Uterus (tissue), 2 donors: Measurements from ENCODE around the gene AKT1.

Source experiments
- POLR2A ChIP-seq, 2 donors: fragments of 450-650 bp; IDR thresholded peaks; one replicate each; pipeline ENCODE4 v1.6.1; 2016; ENCODE audit warnings: antibody characterized with exemption in 2 of 2, mild to moderate bottlenecking in 1 of 2, moderate library complexity in 1 of 2
- TF ChIP-seq, protein P1 (sequence below), 4 experiments: fragments of 200-600 bp in 2 of 4; fragments of 450-650 bp in 2 of 4; sonication (generic) in 2 of 4; IDR thresholded peaks; one replicate each; pipeline ENCODE4 v1.5.1; 2016 to 2019; ENCODE audit warnings: antibody characterized with exemption in 4 of 4, mild to moderate bottlenecking in 2 of 4, moderate library complexity in 1 of 4

DNA sequence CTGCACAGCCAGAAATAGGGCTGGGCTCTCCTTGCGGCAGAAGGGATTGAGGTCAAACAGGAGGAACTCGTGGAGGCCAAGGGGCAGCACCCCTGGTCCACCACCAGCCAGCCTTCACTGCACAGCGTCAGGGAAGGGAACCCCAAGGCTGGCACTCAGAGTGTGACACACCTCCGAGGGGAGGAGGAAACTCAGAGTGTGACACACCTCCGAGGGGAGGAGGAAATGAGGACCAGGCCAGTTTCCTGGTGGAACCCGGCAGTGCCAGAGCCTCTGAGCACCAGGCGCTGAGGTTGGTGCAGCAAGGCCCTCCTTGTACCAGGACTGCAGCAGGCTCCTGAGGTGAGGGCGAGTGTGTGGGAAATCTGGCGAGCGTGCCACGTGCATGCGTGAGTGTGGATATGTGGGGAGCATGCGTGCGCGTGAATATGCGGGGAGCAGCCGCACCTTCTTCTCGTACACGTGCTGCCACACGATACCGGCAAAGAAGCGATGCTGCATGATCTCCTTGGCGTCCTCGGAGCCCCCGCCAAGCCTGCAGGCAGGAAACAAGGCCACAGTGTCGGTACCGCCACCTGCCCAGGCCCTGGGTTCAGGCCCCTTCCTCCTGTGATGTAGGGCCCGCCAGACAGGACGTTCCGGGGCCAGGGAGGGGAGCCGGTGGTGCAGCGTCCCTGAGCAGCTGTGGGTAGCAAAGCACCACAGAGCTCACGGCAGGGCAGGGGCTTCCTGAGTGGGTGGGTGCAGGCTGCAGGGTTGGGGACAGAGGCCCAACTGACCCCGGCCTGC is 23.4 kb downstream of the AKT1 start:
- TF ChIP-seq, protein P1, sequence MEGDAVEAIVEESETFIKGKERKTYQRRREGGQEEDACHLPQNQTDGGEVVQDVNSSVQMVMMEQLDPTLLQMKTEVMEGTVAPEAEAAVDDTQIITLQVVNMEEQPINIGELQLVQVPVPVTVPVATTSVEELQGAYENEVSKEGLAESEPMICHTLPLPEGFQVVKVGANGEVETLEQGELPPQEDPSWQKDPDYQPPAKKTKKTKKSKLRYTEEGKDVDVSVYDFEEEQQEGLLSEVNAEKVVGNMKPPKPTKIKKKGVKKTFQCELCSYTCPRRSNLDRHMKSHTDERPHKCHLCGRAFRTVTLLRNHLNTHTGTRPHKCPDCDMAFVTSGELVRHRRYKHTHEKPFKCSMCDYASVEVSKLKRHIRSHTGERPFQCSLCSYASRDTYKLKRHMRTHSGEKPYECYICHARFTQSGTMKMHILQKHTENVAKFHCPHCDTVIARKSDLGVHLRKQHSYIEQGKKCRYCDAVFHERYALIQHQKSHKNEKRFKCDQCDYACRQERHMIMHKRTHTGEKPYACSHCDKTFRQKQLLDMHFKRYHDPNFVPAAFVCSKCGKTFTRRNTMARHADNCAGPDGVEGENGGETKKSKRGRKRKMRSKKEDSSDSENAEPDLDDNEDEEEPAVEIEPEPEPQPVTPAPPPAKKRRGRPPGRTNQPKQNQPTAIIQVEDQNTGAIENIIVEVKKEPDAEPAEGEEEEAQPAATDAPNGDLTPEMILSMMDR (IDR thresholded peaks at IDR 0.05): no peak
- no peak for TF ChIP-seq POLR2A (IDR thresholded peaks at IDR 0.05)
